RPMI8226 (cell line): Measurements from ENCODE around the gene FAF1.

Experiments used
- DNase-seq: peaks from one replicate; pipeline ENCODE4 v3.0.0-alpha.2; 2015

FAF1 gene

DNA sequence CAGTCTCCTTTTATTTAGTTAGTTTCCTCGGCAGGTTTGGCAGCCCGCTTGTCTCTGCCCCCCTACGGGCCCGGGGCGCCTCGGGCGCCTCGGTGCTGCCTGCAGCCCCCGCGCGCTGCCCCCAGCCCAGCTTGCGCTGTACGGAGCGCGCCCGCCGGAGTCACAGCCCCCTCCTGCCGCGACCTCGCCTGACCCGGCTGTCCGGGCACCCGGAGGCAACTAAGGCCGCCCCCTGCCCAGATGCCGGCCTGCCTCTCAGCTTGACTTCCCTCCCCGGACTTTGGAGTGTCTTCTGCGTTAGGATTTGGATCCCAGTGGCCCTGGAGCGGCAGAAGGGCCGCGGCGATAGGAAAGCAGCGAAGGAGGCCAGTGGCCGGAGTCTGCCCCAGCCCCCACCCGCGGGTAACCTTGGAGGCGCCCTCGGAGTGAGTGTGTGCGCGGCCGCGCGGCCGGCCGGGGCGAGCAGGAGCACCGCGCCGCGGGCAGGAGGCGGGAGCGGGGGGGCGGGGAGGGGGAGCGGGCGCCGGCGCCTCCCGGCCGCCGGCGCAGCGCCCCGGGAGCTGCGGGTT lies 17.6 kb upstream of the FAF1 start:
- no peak for DNase-seq

DNA sequence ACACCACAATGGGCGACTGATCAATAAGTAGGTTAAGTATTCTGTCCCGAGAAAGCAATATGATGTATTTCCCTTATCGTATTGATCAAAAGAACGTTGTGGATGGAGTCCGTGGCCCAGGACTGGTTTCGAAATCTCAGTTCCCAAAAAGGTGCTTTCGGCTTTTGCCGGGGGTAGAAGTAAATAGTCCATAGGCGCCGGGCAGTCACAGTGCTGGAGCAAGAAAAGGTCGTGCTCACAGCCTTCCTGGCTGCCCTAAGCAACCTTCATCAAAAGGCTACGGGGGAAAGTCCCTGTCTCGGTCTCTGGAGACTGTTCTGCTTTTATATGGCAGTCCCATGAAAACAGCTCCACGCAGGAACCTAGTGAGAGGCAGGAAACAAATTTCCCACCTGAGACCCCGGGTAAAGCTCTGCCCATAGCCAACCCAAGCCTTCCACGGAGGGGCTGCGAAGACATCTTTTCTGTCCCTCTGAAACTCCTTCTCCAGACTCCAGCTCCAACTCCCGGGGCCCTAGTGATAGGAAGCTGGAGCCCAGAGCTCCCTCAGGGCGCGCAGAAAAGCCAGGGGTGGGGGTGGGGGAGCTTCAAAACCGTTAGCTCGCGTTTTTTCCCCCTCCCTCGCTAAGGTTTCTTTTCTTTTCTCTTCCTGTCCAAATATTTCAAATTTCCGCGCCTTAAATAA lies 17.0 kb upstream of the FAF1 start:
- DNase-seq = no peak

DNA sequence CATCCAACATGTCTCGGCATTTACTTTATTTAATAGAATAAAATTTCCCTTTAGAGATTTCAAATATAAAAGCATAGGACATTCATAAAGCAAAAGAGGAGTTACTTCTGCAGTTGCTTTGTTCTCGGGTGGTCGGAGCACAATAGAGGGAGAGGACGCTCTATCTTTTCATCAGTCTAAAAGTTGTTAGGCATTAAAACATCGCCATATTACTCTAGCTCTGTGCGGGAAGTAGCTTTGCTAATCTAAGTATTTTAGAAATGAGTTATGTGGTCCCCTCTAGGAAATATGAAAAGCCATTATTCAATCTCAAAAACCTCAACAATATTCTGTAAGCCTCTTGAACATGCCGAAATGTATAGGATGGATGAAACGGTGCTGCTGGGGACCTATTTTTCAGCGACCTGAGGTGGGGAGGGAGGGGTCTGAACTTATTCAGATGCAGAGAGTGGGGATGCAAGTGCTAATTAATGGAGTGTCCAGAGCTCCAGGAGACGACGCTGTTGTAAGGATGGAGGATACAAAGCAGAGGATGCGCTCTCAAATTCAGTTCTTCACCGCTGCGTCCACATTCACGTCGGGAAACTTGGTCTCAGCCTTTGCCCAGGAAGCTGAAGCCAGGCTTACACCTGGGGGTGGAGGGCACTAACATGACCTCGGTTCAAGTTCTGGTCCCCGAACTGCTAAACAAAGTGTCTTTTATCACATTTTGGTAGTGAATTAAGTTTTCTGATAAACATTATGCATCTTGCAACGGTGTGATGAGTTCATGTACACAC lies 16.2 kb upstream of the FAF1 start:
- DNase-seq = no peak

DNA sequence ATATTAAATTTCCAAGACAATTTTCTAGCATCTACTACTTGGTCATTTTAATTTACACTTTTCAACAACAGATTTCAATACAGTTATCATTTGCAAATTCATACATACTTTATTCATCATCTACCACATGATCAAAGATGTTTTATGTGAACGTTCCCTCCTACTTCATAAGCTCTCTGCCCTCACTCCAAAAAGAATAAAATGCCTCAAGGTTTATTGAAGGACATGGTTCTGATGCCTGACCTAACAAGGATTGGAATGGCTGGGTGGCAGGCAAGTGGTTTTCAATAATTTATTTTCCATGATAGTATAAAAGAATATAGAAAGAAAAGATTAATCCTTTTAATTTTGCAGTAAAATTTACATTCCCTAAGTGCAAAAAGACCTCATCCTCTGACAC lies 15.4 kb upstream of the FAF1 start:
- no peak for DNase-seq

DNA sequence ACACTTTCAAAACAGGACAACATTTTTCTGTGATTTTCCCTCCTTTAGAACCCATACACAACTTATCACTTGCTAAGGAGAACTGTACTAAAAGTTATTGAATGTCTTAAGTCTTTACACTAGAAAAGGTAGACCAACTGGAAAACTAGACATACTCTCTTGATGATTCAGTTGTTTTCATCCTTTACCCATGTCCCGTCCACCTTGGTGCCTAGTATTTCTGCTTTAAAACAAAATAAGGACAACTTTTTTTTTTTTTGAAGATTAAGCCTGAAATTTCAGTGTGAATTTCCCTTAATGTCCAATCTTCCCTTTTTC lies 14.5 kb upstream of the FAF1 start:
- no peak for DNase-seq

DNA sequence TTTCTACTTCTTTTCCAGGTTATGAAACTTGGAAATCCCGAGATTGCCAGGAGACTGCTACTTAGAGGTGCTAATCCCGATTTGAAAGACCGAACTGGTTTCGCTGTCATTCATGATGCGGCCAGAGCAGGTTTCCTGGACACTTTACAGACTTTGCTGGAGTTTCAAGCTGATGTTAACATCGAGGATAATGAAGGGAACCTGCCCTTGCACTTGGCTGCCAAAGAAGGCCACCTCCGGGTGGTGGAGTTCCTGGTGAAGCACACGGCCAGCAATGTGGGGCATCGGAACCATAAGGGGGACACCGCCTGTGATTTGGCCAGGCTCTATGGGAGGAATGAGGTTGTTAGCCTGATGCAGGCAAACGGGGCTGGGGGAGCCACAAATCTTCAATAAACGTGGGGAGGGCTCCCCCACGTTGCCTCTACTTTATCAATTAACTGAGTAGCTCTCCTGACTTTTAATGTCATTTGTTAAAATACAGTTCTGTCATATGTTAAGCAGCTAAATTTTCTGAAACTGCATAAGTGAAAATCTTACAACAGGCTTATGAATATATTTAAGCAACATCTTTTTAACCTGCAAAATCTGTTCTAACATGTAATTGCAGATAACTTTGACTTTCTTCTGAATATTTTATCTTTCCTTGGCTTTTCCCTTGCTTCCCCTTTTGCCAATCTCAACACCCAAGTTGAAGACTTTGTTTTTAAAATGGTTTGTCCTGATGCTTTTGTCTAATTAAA lies 14.0 kb upstream of the FAF1 start:
- DNase-seq = no peak

DNA sequence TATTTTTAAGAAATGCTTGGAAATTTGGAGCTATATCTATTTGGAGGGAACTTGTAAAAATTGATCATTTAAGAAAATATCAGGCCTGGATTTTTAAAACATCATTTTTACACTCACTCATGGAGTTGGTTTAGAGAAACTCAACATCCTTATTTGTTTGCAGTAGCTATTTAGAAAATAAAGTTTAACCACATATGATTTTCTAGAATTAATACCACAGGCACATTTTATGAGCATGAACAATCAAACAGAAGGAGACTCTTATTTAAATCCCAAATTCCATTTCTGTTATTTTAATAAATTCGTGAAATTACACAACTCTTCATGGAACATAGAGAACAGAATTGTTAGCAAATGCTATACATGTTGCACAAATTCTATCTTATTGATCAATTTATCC lies 13.2 kb upstream of the FAF1 start:
- DNase-seq = no peak

DNA sequence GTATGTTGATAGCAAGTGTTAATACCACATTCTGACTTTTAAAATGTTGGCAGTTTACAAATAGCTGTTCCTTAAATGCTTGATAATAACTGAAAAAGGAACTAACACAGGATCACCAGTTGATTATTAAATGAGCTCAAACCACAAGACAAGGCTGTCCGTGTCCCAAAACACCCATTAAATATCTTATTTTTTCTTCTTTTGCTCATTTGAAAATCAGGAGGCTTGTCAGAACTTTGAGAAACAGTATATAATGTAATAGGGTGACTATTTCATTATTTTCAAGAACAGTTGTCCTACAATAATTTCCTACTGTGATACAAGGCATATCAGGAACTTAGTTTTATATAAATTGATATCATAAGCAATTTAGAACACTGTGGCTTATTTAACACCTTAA lies 12.7 kb upstream of the FAF1 start:
- DNase-seq = no peak

DNA sequence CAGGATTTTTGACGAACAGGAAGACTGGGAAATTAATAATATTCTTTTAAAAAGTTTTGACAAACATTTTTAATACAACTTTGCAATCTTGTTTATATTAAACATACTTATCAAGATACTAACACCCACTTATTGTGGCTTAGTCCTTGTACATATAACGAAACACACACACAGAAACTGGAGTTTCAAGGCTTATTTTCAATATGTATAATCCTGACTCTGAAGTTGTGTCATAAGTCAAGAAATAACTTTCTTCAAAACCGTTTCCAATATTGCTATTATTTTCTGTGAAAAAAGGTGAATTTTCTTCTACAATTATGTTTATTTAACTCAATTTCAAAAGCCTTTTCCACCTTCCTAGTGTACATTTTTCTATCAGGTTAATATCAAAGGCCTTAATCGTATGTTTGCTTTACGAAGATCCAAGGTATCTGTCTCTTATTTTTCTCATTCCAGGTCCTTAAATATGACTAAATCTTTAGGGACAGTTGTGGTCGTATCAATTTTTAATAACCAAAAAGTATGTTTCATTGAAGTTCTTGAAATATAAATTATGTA lies 11.8 kb upstream of the FAF1 start:
- DNase-seq = no peak

DNA sequence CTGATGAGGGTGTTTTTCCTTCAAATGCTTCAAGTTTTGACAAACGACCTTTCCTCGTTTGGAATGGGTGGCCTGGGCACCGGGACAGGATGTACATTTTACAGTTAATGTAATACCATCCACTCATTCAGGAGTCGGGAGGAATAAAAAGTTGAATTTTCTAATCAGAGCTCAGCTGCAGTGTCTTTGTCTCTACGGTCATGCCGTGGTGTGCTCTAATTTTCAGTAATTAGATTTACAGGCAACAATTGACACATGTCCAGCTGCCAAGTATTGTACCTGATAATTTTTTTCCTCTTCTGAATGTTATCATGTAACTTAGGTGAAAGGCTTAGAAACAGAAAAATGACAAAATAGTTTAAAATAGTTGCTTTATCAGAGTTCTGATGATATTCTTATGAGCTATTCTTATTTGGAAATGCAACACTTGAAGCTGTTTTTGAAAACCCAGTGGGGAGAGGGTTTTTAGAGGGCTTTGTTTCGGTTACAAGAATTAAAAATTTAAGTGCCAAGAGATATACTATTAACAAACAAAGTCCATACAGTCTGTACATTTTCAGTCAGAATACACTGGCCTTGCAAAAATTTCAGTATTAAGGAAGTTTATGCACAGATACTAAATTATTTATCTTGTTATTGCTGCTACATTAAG lies 11.0 kb upstream of the FAF1 start:
- DNase-seq = no peak

DNA sequence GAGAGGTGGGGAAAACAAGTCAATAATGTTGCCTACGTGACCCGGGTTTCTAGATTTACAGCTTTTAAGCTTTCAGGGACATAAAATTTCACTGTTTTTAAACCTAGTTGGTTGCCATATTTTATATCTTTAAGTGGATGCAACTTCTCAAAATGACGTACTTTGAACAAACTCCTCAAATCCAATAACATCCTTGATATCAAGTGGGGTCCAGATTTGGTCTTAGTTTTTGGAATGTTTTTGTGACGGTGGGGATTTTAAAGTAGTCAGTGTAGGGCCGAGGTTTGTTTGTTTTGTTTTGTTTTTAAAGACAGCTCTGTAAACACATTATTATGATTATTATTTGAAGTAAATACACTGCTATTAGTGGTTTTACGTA lies 10.4 kb upstream of the FAF1 start:
- DNase-seq = no peak

DNA sequence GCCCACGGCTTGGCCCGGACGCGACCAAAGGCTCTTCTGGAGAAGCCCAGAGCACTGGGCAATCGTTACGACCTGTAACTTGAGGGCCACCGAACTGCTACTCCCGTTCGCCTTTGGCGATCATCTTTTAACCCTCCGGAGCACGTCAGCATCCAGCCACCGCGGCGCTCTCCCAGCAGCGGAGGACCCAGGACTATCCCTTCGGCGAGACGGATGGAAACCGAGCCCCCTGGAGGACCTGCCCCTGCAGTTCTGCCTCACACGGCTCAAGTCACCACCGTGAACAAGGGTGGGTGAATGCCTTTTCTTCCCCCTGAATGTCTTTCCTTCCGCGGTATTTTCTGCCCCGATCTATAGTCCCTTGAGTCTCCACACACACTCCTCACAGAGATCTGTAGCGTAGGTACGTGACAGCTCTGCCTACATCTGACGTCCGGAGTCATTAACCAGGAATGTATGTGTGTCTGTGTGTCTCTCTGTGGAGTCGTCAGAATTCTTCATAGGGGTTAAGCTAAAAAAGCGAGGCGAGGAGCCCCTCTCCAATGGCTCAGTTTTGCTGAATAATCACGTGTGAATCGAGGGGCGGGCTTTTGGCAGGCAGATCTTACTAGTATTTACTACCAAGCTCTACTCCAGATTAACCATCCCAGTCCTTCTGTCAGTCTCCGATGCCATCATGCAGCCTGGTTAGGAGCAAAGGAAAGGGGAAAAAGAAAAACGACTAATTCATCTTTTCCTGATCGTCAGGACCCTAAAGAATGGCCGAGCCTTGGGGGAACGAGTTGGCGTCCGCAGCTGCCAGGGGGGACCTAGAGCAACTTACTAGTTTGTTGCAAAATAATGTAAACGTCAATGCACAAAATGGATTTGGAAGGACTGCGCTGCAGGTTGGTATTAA lies 9.8 kb upstream of the FAF1 start, which contains the start of gene CDKN2C:
Gene CDKN2C, plus strand, starts transcription at position 635 of the 898 bp plus-strand sequence. Its CDS starts 124 bp downstream, at position 759.
- DNase-seq = no peak

DNA sequence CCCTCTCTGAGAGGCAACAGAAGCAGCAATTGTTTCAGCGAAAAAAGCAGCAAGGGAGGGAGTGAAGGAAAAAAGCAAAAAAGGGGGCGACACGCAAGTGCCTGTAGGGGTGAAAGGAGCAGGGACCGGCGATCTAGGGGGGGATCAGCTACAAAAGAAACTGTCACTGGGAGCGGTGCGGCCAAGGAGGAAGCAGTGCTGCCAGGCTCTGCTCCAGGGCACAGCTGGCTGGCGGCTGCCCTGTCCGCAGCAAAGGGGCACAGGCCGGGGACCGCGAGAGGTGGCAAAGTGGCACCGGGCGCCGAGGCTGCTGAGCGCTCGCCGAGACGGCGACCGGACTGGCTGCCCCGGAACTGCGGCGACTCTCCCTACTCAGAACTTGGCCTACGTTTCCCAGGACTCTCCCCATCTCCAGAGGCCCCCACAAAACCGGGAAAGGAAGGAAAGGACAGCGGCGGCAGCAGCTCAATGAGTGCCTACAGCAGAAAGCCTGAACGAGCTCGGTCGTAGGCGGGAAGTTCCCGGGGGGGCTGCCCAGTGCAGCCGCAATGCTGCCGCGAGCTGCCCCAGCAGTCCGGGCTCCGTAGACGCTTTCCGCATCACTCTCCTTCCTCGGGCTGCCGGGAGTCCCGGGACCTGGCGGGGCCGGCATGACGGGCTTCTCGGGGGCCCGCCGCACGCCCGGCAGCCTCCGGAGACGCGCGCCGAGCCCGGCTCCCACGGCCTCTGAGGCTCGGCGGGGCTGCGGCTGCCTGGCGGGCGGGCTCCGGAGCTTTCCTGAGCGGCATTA lies 8.9 kb upstream of the FAF1 start:
- no peak for DNase-seq

DNA sequence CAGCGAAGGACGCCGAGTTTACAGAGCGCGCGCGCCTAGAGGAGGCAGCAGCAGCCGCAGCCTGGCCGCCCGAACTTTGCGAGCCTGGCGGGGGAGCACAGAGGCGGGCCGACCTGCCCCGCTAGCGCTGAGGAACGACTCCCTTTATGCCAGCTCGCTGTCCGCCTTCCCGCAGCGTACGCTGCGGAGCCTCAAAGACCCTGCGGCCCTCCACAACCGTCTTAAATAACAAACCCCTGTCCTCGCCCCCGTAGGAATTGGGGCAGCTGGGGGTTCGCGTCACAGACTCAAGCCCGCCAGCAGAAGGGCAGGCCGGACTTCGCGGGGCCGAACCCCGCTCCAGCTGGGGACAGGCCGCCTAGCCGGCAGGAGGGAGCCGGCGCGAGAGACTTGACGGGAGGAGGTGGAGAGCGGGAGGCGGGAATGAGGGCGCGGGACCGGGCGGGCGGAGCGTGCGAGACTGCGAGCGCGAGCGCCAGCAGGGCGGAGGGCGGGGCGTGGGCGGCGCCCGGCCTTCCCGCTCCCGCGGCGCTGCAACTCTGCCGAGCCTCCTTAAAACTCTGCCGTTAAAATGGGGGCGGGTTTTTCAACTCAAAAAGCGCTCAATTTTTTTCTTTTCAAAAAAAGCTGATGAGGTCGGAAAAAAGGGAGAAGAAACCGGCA lies 8.2 kb upstream of the FAF1 start:
- no peak for DNase-seq

DNA sequence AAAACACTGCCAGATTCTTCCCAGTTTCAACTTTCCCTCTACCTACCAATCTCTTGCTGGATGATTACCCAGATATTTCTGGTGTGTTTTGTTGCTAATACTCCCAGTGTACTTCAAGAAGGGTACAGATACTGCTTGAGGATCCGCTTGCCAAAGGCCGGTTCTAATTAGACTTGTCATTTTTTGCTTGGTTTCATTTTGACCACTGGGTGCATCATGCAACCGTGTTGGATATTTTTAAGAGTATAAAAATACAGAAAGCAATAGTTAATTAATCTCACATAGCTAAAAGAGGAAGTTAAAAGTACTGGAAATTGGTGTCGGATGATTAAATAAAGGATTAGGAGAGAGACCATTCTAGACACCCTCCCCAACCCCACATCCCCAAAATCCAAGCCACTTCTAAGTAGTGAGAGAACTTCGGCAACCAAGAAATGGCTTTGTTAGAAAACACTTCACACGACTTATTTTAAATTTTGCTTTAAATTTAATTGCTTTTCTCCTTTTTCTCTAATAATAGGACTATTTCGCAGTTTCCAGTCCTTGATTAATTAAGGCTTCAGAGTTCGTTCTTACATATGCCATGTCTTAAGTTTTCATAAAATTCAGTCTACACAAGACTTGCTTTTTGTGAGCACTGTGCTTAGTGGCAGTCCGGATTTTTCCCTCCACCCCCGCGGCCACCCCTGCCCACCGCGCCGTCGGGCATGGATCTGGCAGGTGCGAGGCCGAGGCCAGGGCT lies 7.5 kb upstream of the FAF1 start:
- DNase-seq = no peak

DNA sequence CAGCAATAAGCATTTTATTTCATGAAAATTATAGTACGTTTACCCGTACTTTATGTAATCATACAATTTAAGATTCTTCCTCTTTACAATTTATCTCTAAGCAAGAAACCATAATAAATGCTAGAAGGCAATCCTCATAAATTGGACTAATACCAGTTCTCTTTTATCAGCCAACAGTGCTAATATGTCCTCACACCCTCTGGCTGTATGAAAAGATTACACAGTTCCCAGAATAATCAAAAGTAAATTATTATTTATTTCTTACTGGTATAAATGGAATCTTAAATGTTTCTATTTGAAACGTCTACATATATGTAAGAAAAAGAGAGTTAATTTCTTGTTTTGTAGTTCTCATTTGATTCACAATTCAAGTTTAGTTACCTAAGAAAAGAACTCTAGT lies 6.9 kb upstream of the FAF1 start:
- DNase-seq = no peak

DNA sequence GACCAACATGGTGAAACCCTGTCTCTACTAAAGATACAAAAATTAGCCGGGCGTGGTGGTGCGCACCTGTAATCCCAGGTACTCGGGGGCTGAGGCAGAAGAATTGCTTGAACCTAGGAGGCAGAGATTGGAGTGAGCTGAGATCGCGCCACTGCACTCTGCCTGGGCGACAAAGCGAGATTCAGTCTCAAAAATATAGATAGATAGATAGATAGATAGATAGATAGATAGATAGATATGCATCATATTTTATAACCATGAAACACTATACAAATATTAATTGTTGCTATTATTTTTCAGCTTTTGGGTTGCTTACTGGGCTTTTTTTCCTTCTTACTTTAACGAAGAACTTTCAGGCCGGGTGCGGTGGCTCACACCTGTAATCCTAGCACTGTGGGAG lies 4.8 kb upstream of the FAF1 start:
- DNase-seq = no peak

DNA sequence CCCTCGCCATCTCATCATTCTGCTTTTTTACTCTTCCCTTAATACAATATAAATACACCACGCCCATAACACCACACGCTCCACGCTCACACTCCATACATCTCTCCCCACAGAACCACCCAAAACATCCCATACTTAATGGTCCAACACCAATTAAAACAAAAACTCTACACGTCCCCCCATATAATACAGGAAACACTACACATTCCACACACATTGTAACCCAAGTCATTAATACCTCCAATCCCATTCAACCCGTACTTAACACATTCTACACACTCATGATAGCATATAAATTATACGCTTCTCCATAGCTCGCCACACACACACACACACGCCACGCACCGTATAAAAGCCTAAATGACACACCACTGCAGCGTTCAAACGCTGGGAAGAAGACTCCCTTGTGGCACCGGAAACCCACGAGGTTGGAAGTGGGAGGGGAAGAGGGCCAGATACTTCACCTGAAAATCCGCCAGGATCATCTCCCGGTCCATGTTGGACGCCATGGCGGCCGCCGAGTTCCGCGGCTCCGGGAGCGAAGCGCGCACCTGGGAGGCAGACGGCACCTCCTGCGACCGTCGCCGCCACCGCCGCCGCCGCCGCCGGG lies 659 bp downstream of the FAF1 start:
- DNase-seq = no peak

DNA sequence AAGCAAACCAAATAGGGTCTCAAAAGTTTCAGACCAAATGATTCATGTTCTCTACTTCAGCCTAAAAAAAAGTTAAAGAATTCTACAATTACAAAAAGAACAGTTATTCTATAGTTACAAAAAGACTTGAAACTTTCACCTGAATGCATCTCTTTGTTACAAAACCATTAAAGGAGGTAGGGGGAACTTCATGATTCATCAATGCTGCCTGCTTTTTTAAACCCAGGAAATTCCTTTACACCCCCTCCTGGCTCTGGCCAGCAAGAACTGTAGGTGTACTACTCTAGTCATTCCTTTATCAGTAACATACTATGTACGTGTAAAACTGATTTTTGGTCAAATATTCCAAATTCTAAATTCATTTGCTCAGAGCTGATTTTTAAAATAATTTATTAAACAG lies 5.0 kb downstream of the FAF1 start:
- DNase-seq = no peak
